ENCODE results near the gene LPAR4.
"Not testable (repeated sequence)": the region's sequence is repeated elsewhere in the genome, so short reads cannot be mapped to it uniquely, and the experiment has no call there.

LPAR4 gene, protein sequence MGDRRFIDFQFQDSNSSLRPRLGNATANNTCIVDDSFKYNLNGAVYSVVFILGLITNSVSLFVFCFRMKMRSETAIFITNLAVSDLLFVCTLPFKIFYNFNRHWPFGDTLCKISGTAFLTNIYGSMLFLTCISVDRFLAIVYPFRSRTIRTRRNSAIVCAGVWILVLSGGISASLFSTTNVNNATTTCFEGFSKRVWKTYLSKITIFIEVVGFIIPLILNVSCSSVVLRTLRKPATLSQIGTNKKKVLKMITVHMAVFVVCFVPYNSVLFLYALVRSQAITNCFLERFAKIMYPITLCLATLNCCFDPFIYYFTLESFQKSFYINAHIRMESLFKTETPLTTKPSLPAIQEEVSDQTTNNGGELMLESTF

DNA sequence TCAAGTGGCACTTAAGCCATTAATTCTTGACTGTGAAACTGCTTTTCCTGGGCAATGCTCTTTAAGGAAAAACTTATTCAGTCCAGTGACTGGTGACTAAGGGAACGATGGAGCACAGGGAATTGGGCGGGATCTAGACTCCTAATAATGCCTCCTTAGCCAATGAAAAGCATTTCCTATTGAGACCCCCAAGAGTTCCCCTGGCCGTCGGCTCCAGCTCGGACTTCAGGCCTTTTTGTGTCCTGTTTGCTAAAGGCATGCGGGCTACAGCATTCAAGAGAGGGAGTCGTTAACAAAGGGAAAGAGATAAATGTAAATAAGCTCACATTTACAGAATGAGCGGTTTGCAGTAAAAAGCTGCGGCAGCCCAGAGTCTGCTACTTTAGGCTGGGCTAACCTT is at the start of gene LPAR4:
Gene LPAR4 (plus strand): TSS at position 232 of the 400 bp plus-strand sequence. CDS start 7,150 bp downstream, outside the sequence.
- no peak for DNase-seq

DNA sequence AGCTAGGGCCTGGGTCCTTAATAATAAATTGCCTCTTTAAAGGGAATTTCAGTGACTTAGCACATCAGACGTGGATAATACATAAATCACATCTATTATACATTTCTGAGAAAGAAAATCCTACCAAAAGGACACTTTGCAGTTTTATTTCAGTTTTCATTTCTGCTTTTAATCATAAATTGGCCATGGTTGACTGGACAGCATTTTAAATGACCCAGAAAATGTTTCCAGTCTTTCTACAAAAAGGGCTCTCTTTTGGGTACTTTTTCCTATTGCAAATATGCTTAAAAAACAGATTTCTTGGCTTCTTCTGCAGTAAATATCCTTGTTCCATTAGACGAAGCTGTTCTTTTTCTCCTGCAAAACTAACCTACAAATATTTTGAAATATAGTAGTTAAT is 41.4 kb upstream of the LPAR4 start:
- no peak for DNase-seq

DNA sequence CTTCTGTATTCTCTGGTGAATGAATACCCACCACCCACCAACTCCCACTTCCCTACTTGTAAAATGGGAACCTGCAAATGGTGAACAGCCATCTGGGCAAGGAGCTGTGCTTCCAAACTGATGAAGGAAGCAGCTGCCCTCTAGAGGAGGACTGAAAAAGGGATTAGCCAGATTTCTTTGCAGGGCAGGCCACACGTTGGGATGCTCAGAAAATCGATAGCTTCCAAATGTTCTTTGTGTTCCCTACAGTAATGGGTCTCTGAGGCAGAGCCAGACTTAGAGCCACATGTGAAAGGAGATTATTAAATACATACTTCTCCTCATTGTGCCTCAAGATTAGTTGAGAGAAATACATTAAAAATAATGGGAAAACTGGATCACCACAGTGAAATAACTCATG is 39.3 kb upstream of the LPAR4 start:
- peak; percentile 0 for DNase-seq

DNA sequence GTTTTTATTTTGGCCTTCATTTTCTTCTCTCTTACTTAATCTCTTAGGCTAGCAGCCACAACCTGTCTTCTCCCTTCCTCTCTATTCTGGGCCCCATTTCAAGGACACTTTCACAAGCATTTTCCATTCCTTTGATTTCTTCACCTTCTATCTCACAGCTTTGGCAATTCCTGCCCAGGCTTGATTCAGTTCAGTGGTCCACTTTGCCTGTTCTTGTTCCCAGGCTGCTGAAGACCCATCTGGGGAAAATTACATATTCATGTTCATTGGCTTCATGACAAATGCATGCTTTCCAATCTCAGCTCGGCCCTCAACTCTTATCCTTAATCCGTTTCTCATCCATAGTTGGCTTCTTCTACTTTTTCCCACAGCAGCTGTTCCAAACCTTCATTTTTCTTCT is 38.7 kb upstream of the LPAR4 start:
- no peak for DNase-seq

DNA sequence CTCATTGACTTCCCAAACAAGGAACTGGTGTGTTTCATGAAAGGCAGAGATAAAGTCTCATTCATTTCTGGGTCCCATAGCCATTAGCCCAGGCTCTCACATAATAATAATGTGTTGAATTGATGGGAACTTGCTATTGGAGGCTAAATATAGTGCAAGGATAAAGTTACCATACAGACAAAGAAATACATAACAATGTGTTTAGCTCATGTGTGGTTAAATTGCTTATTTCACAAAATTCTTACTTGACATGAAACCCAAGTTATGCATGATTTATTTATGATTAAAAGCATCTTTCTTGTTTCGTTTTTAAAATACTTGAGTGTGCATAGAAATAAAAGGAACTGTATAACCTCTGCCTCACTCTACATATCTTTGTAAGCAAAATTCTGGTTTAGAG is 37.3 kb upstream of the LPAR4 start:
- no peak for DNase-seq

DNA sequence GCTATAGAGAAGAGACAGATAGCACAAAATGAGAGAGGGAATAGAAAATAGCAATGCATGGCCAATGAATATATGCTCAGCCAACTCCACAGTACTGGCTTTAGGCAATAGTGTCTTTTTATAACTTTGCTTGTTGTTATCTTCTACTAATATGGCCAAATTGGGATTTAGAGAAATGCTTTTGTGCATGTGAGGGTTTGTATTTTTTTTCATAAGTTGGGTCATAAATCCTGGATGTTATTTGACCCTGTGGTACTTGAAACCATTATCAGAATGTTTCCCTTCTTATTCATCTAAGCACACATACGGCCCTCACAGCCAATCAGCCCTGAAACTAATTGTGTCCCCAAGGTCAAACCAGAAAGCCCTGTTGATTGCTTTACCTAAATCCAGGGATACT is 35.2 kb upstream of the LPAR4 start:
- DNase-seq: no peak

DNA sequence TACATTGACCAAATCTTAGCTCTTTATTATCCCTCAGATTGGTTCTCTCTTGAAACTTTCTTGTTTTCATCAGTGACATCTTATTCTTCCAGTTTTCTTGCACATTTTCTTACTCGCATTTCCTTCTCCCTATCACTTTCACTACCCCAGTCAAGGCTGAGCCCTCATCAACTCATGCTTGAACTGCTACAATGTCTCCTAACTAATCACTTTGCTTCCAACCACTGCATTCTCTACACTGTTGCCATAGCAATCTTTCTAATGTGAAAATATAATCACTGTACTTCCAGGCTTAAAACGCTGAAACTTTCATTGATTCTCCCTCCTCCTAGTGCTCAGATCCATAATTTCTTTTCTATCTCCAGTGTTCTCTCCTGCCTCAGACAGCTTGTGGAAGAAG is 22.2 kb upstream of the LPAR4 start:
- DNase-seq: no peak

DNA sequence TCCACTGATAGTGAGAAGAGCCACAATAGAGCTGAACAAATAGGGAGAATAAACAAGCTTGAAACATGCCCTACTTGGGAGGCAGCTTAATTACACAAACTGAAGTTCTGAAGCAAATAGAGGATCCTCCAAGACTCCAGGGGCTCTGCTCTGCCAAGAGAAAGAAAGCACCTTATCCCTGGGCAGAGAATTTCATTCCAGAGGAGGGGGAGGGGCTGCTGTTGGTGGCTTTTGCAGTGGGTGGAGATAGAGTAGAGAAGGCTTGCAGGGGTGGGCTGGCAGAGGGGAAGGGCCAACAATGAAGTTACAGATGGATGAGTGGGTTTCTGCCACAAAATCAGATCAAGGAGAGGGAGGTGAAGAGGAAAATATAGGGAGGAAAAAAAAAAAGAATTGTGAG is 1.0 kb upstream of the LPAR4 start:
- DNase-seq: no peak

DNA sequence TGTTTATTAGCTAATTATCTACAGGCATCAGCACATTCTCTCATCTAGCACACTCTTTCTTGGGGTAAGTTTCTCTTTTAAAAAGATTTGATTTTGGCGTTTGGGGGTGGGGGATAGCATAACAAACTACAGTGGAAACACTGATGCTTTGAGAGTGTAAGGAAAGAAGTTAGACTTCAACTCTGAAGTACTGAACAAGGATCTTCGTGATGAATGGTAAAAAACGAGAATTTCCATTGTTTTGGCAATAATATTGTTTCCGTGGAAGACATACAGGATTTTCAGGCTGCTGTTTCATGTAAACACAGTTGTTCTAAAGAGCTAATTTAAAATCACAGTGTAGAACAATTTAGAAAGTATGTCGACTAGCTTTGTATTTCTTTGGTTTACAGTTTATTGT is 451 bp downstream of the LPAR4 start:
- DNase-seq: no peak

DNA sequence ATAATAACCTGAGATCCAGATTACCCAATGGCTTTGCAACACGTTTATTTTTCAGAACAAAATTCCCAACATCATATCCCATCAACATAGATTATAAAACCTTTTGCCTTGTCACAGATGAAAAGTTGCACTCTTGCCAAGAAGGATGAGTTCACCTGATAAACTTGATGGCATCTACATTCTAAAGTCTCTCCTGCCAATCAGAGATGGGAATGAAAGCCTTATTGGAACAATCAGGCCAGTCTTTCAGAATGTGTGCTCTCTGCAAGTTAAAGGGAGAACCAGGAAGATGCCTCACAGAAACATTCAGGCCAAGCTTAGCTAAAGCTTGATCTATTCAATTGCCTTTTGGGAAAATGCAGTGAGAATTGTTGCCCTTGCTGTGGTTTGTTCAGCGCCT is 1.3 kb downstream of the LPAR4 start:
- no peak for DNase-seq

DNA sequence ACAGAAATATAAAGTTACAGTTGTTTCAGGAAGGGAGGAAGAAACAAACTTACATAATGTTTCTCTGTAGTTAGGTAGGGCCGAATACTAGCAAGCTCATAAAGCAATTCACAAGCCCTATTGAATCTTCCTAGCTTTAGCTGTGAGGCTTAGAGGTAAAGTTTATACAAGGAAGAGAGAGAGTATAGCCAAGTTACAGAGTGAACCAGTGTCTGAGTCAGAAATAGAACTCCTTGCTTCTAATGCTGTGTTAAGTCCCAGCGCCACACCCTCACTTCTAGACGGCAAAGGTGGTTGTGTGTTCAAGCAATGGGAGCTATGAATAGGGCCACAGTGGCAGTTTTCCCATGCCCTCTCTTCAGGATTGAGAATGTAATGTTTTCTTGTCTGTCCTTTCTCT is 6.1 kb downstream of the LPAR4 start:
- DNase-seq: no peak

DNA sequence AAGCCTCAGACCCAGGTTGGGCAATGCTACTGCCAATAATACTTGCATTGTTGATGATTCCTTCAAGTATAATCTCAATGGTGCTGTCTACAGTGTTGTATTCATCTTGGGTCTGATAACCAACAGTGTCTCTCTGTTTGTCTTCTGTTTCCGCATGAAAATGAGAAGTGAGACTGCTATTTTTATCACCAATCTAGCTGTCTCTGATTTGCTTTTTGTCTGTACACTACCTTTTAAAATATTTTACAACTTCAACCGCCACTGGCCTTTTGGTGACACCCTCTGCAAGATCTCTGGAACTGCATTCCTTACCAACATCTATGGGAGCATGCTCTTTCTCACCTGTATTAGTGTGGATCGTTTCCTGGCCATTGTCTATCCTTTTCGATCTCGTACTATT is 7.4 kb downstream of the LPAR4 start:
- DNase-seq: no peak

DNA sequence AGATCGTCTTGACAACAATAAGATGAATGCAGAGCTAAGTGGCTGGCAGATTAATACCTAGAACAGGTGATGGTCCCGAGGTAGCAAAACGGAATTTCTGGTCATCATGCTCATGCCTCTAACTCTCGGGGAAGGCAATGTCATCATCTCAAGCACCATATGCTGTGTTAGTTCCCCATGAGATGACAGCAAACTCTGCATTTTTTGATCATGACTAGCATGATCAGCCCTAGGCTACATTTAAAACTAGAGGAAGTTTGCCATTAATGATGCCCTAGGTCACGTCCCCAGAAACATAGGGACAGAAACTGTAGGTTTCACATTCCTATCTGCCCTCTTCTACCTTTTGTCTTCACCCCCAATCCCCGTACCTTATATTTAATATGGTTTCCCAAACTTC is 11.6 kb downstream of the LPAR4 start:
- DNase-seq: no peak

DNA sequence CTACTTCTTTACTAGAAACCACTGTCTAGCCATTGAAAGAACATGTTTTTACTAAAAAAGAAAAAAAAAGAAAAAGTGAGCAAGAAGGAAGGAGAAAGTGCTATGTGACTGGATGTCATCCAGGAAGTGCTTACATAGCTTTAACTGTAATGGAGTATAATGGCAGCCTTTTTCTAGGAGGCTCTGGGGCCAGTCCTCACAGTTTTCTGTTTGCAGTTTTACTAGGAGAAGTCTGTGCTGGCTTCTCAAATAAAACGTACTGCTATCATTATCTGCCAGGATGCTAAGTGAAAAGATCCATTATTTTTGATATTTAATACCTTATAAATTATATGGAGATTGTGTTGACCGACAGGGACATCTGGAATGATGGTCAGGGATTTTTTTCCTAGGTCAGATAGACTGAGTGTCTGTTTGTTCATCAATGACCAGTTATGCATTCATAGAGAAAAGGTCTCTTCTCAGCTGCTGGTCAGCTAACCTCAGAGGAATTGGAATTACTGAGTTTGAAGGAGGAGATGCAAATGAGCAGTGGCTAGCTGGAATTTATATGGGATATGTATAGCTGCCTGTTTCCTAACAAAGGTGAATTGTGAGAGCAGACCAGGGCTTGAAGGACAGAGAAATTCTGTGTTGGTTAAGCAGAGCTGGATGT is 21.7 kb downstream of the LPAR4 start:
- no peak for DNase-seq

DNA sequence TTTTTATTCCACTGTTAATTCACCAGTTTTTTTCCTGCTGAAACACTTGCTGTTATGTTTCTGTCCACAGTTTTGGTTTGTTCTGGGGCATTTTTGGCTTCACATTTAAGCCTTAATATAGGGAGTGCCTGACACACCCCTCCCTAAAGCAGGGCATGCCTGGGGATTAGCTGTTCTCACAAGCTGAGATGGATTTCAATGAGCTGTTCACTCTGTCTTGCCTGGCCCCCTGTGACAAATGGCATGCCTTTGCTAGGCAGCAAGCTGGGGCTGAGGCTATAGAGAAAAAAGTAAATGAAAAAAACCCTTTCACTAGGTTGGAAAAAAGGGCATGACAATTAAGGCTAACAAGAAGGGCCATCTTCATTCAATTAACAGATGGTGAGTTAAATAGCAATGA is 22.4 kb downstream of the LPAR4 start:
- DNase-seq: no peak

DNA sequence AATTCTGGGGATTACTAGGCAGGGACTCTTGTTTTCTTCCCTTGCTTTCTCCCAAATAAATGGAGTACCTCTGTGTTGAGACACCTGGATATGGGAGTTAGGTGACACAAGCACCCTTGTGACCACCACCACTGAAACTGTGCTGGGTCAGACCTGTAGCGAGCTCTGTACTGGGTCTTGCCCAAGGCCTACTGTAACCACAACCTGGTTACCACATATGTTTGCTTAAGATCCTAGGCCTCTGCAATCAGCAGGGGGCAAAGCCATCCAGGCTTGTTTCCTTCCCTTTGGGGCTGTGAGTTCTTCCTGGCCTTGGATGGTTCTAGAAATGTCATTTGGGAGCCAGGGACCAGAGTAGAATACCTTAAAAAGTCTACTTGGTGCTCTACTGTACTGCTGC is 49.4 kb downstream of the LPAR4 start:
- DNase-seq: no peak

DNA sequence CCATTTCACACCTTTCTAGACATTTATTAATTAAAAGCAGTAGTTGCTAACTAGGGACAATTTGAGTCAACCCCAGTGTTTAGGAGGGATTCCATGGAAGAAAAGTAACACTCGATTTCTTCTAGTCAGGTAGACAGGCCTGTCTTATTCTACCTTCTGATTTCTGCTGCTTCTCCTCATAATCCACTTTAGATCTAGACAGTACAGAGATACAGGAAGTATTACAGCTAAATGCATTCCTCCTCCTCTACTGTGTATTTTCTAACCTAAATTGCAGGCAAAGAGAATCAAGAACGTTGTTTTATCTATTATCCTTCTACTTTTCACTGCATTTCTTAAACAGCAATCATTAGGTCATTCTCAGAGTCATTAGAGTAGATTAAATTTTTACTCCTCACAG is 52.6 kb downstream of the LPAR4 start:
- DNase-seq: no peak

DNA sequence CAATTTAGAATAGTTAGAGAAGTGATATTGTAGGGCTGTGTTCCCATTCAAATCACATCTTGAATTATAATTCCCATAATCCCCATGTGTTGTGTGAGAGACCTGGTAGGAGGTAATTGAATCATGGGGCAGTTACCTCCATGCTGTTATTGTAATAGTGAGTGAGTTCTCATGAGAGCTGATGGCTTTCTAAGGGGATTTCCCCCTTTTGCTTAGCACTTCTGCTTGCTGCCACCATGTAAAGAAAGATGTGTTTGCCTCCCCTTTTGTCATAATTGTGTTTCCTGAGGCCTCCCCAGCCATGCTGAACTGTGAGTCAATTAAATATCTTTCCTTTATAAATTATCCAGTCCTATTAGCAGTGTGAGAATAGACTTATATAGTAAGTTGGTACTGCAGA is 53.2 kb downstream of the LPAR4 start:
- no peak for DNase-seq

DNA sequence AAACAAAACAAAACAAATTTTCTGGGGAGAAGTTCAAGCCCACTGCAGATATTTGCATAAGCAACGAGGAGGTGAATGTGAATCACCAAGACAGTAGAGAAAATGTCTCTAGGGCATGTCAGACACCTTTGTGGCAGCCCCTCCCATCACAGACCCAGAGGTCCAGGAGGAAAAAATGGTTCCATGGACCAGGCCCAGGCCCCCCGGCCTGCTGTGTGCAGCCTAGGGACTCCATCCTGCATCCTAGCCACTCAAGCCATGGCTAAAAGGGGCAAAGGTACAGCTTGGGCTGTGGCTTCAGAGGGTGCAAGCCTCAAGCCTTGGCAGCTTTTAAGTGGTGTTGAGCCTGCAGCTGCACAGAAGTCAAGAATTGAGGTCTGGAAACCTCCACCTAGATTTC is 54.0 kb downstream of the LPAR4 start:
- no peak for DNase-seq

DNA sequence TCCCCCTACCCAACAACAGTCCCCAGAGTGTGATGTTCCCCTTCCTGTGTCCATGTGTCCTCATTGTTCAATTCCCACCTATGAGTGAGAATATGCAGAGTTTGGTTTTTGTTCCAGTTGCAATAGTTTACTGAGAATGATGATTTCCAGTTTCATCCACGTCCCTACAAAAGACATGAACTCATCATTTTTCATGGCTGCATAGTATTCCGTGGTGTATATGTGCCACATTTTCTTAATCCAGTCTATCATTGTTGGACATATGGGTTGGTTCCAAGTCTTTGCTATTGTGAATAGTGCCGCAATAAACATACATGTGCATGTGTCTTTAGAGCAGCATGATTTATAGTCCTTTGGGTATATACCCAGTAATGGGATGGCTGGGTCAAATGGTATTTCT is 55.0 kb downstream of the LPAR4 start:
- not testable (repeated sequence) for DNase-seq
